WERI-Rb-1 (cell line): ENCODE data around the gene GDF15.

Source experiments
- DNase-seq: peaks from one replicate; pipeline ENCODE4 v3.0.0-alpha.2; 2020
- H3K27ac ChIP-seq: fragments of 250-450 bp; sonication (Bioruptor Pico); 2 replicates; pipeline ENCODE4 v1.5.1; 2020; ENCODE audit warnings: mild to moderate bottlenecking, moderate library complexity
- H3K27me3 ChIP-seq: fragments of 250-450 bp; sonication (Bioruptor Pico); 2 replicates; pipeline ENCODE4 v1.5.1; 2021; ENCODE audit warnings: mild to moderate bottlenecking, low read depth, moderate library complexity; ENCODE audit not compliant: insufficient read depth, severe bottlenecking
- H3K36me3 ChIP-seq: fragments of 250-450 bp; sonication (Bioruptor Pico); 2 replicates; pipeline ENCODE4 v1.5.1; 2020; ENCODE audit warnings: mild to moderate bottlenecking, moderate library complexity
- H3K4me3 ChIP-seq: 2 replicates; pipeline ENCODE4 v1.5.1; 2011; ENCODE audit warnings: low read depth, mild to moderate bottlenecking, control low read depth, low read length
- H3K9me3 ChIP-seq: fragments of 250-450 bp; sonication (Bioruptor Pico); 2 replicates; pipeline ENCODE4 v1.5.1; 2021; ENCODE audit warnings: mild to moderate bottlenecking, moderate library complexity; ENCODE audit not compliant: severe bottlenecking
- TF ChIP-seq, protein P1 (sequence below): IDR thresholded peaks from 2 replicates; pipeline ENCODE4 v1.5.1; 2011; ENCODE audit warnings: low read depth, mild to moderate bottlenecking, control low read depth, inconsistent platforms, low read length

Gene GDF15

DNA sequence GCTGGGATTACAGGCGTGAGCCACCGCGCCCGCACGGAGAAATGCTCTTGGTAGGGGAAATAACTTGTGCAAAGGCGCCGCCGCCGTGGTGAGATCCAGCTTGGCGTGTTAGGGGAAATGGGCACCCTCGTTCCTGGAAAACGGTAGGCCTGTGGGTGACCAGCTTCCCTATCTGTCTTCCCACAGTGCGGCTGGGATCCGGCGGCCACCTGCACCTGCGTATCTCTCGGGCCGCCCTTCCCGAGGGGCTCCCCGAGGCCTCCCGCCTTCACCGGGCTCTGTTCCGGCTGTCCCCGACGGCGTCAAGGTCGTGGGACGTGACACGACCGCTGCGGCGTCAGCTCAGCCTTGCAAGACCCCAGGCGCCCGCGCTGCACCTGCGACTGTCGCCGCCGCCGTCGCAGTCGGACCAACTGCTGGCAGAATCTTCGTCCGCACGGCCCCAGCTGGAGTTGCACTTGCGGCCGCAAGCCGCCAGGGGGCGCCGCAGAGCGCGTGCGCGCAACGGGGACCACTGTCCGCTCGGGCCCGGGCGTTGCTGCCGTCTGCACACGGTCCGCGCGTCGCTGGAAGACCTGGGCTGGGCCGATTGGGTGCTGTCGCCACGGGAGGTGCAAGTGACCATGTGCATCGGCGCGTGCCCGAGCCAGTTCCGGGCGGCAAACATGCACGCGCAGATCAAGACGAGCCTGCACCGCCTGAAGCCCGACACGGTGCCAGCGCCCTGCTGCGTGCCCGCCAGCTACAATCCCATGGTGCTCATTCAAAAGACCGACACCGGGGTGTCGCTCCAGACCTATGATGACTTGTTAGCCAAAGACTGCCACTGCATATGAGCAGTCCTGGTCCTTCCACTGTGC, 2.4 kb downstream of the GDF15 start:
- H3K27ac ChIP-seq: no peak overlapping the region
- TF ChIP-seq, protein P1, sequence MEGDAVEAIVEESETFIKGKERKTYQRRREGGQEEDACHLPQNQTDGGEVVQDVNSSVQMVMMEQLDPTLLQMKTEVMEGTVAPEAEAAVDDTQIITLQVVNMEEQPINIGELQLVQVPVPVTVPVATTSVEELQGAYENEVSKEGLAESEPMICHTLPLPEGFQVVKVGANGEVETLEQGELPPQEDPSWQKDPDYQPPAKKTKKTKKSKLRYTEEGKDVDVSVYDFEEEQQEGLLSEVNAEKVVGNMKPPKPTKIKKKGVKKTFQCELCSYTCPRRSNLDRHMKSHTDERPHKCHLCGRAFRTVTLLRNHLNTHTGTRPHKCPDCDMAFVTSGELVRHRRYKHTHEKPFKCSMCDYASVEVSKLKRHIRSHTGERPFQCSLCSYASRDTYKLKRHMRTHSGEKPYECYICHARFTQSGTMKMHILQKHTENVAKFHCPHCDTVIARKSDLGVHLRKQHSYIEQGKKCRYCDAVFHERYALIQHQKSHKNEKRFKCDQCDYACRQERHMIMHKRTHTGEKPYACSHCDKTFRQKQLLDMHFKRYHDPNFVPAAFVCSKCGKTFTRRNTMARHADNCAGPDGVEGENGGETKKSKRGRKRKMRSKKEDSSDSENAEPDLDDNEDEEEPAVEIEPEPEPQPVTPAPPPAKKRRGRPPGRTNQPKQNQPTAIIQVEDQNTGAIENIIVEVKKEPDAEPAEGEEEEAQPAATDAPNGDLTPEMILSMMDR: peak; percentile 98
- DNase-seq: peak; percentile 85
- H3K36me3 ChIP-seq: peaks cover 11% of the 10 kb centered on the region
- no peaks in the 10 kb centered on the region for H3K27me3 ChIP-seq
- H3K9me3 ChIP-seq: peaks cover 4% of the 10 kb centered on the region
- H3K4me3 ChIP-seq: peak overlapping the region; percentile 4

DNA sequence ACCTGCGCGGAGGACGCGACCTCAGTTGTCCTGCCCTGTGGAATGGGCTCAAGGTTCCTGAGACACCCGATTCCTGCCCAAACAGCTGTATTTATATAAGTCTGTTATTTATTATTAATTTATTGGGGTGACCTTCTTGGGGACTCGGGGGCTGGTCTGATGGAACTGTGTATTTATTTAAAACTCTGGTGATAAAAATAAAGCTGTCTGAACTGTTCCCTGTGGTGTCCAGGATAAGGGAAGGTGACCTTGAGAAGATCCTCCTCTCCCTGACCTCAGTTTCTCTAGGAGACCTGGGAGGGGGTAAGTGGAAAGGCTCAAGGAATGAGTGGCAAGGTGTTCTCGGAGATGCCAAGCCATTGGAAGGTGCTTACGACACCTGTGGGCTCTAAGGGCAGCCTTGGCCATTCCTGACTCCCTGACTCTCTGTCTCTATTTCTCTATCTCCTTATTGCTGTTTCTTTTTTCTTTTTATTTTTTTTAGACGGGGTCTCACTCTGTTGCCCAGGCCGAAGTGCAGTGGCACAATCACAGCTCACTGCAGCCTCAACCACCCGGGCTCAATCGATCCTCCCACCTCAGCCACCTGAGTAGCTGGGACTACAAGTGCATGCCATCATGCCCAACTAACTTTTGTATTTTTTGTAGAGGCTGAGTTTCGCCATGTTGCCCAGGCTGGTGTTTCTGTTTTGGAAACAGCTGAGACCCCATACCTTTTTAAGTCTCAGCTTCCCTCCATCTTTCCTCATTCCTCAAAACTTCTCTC, 3.2 kb downstream of the GDF15 start:
- no peak for DNase-seq
- H3K27ac ChIP-seq: no peak overlapping the region
- no peaks in the 10 kb centered on the region for H3K27me3 ChIP-seq
- TF ChIP-seq, protein P1: no peak
- peak overlapping the region; percentile 4 for H3K4me3 ChIP-seq
- peaks cover 11% of the 10 kb centered on the region for H3K36me3 ChIP-seq
- peaks cover 4% of the 10 kb centered on the region for H3K9me3 ChIP-seq

DNA sequence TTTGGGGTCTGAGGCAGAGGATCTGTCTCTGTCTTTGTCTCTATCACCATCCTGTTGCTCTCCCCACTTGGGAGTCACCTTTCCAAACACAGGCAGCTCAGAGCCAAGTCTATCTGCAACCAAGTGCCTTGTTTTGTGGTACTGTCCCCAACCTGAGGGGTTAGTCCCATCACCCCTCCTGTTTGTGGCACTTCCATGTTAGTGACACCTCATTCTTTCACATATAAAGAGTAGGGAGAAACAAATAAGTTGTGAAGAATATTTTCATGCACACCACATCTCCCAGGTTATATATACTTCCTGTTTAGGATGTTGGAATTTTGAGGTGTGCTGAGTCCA, 3.7 kb downstream of the GDF15 start:
- no peak overlapping the region for H3K4me3 ChIP-seq
- H3K27me3 ChIP-seq: no peaks in the 10 kb centered on the region
- H3K27ac ChIP-seq: no peak overlapping the region
- TF ChIP-seq, protein P1: no peak
- peaks cover 4% of the 10 kb centered on the region for H3K9me3 ChIP-seq
- DNase-seq: no peak
- H3K36me3 ChIP-seq: peaks cover 11% of the 10 kb centered on the region

DNA sequence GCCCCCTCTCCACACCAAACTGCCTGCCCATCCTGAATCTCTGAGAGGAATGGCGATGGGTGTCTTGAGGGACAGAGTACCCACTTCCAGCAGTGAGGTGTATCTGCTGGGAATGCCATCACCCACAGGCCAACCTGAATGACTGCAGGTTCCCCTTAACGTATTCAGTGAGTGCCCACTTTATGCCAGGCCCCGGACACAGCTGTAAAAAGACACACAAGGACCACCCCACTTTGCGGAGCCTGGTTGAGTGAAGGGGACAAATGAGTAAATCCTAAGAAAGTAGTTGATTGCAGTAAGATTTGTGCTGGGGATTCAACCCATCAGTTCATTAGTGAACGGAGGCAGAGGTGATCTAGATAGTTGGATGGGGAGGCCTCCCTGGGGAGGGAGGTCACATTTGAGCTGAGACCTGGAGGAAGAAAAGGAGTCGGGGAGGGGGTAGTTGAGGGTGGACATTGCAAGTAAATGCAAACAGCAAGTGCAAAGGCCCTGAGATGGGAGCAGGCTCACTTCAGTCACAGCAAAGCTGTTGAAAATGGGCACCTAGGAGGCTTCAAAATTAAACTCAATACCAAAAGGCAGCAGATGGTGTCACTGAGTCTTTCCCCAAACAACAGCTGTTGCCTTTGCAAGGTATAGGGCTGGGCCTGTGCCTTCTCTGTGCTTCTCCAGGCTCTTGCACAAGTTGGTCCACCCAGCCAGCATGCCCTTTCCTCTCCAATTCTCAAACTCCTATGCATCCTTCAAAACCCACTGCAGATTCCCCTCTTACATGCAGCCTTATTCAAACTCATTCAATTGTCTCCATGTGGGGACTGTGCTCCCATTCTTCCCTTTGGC, 4.3 kb downstream of the GDF15 start:
- peaks cover 4% of the 10 kb centered on the region for H3K9me3 ChIP-seq
- DNase-seq: no peak
- peaks cover 11% of the 10 kb centered on the region for H3K36me3 ChIP-seq
- H3K27me3 ChIP-seq: no peaks in the 10 kb centered on the region
- H3K4me3 ChIP-seq: no peak overlapping the region
- TF ChIP-seq, protein P1: no peak
- no peak overlapping the region for H3K27ac ChIP-seq

- no peak overlapping the region for H3K4me3 ChIP-seq
- TF ChIP-seq, protein P1: no peak
- H3K9me3 ChIP-seq: peaks cover 4% of the 10 kb centered on the region
- no peak overlapping the region for H3K27ac ChIP-seq
- H3K27me3 ChIP-seq: no peaks in the 10 kb centered on the region
- H3K36me3 ChIP-seq: peaks cover 11% of the 10 kb centered on the region
- DNase-seq: no peak
Measured at GRCh38 chr19:18391509-18392075, 5.6 kb downstream of the GDF15 start.
